MCF 10A (cell line): ENCODE results near the gene NSUN4. TPM values are rescaled to one million over a fixed set of nuclear protein-coding genes. Genes with fewer than 3 reads are reported as not detected.

Source experiments
- BruUV-seq: library from RNA; stranded (reverse); fragments of 400-500 nt; replicated peaks from 2 replicates; lab custom pipeline; 2021; lab: Mats Ljungman, UMichigan
- CTCF ChIA-PET: fragments of 300-600 bp; sonication (Branson Sonifier 250); formaldehyde crosslinking; extraction: SDS; loops from one replicate; lab custom pipeline; 2021; ENCODE audit warnings: antibody characterized with exemption, inconsistent platforms; lab: Yijun Ruan, JAX
- POLR2A ChIA-PET: fragments of 300-600, 350-650 bp; sonication (Branson Sonifier 250); formaldehyde crosslinking; extraction: SDS; loops from one replicate; lab custom pipeline; 2020; ENCODE audit warnings: antibody characterized with exemption, inconsistent platforms; lab: Yijun Ruan, JAX
- DNase-seq: peaks from one replicate; pipeline ENCODE4 v3.0.0-alpha.2; 2018; ENCODE audit not compliant: unreplicated experiment
- H3K27ac Mint-ChIP-seq: one replicate; pipeline ENCODE4 v1.8.0; 2022; ENCODE audit warnings: mild to moderate bottlenecking, low read depth, mixed read lengths; ENCODE audit not compliant: unreplicated experiment
- H3K27me3 Mint-ChIP-seq: one replicate; pipeline ENCODE4 v1.8.0; 2022; ENCODE audit warnings: mixed read lengths; ENCODE audit not compliant: insufficient read depth, unreplicated experiment
- H3K36me3 Mint-ChIP-seq: one replicate; pipeline ENCODE4 v1.8.0; 2022; ENCODE audit warnings: mild to moderate bottlenecking, moderate library complexity, mixed read lengths; ENCODE audit not compliant: insufficient read depth, unreplicated experiment
- H3K4me1 Mint-ChIP-seq: one replicate; pipeline ENCODE4 v1.8.0; 2022; ENCODE audit warnings: mixed read lengths; ENCODE audit not compliant: insufficient read depth, unreplicated experiment
- H3K4me3 Mint-ChIP-seq: one replicate; pipeline ENCODE4 v1.8.0; 2022; ENCODE audit warnings: mild to moderate bottlenecking, moderate library complexity, mixed read lengths; ENCODE audit not compliant: unreplicated experiment
- H3K9me3 Mint-ChIP-seq: one replicate; pipeline ENCODE4 v1.8.0; 2022; ENCODE audit warnings: mixed read lengths; ENCODE audit not compliant: unreplicated experiment
- intact Hi-C: fragments of 100-400 bp; cut with micrococcal nuclease; formaldehyde crosslinking; loops from 2 replicates; pipeline ENCODE4 v1.14.1; 2022
- total RNA-seq: library from RNA; stranded (reverse); gene quantifications from 2 replicates; pipeline ENCODE4 v1.2.3, GENCODE V29; 2022
- TF ChIP-seq, protein P1 (sequence below): fragments of 200-600 bp; IDR thresholded peaks from one replicate; pipeline ENCODE4 v1.8.0; 2022; ENCODE audit warnings: antibody characterized with exemption, mild to moderate bottlenecking; ENCODE audit not compliant: unreplicated experiment

Gene NSUN4
- total RNA-seq, 1 experiment from 2014 or later, result 28.4 TPM

DNA sequence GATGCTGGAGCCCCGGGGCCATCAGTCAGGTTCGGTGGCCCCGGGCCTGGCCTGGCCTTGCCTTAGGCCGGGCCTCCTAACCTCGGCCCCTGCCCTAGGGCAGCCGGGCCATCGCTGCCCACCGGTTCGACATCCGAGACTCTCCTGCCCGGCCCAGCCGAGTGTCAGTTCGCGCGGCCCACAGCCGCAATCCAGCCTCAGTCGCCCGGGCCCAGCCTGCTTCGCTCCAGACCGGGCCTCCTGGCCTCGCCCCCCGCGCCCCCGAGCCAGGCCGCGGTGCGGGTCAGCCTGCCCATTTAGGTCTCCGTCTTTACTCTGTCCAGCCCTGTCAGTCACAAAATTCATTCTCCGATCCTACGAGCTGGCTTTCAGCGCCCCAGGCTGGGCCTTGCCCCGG is 38.0 kb upstream of the NSUN4 start:
- peak overlapping the region; percentile 99 for H3K4me3 Mint-ChIP-seq
- CTCF ChIA-PET, result interaction anchor here (0.5 to 1.6 kb wide), 7 partner anchors 19 to 122 kb away, joined by 3 to 12 read pairs (median 4); partner anchors contain the start of gene NSUN4
- H3K27me3 Mint-ChIP-seq, result no peaks in the 10 kb centered on the region
- TF ChIP-seq, protein P1, sequence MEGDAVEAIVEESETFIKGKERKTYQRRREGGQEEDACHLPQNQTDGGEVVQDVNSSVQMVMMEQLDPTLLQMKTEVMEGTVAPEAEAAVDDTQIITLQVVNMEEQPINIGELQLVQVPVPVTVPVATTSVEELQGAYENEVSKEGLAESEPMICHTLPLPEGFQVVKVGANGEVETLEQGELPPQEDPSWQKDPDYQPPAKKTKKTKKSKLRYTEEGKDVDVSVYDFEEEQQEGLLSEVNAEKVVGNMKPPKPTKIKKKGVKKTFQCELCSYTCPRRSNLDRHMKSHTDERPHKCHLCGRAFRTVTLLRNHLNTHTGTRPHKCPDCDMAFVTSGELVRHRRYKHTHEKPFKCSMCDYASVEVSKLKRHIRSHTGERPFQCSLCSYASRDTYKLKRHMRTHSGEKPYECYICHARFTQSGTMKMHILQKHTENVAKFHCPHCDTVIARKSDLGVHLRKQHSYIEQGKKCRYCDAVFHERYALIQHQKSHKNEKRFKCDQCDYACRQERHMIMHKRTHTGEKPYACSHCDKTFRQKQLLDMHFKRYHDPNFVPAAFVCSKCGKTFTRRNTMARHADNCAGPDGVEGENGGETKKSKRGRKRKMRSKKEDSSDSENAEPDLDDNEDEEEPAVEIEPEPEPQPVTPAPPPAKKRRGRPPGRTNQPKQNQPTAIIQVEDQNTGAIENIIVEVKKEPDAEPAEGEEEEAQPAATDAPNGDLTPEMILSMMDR, result no peak
- peaks cover 32% of the 10 kb centered on the region for H3K36me3 Mint-ChIP-seq
- H3K9me3 Mint-ChIP-seq, result no peaks in the 10 kb centered on the region
- peaks cover 34% of the 10 kb centered on the region for H3K4me1 Mint-ChIP-seq
- no peak for DNase-seq
- POLR2A ChIA-PET, result interaction anchor here (0.5 to 3.5 kb wide), 29 partner anchors 7 to 719 kb away, joined by 3 to 119 read pairs (median 5); partner anchors contain the start of genes FAAH, GPBP1L1, NASP and NSUN4
- BruUV-seq, result no TSS peak
- peak overlapping the region; percentile 100 for H3K27ac Mint-ChIP-seq
- intact Hi-C loops, result loop anchor here (2.0 kb wide), 1 partner anchor 46 kb away; no protein-coding TSS in a partner anchor

DNA sequence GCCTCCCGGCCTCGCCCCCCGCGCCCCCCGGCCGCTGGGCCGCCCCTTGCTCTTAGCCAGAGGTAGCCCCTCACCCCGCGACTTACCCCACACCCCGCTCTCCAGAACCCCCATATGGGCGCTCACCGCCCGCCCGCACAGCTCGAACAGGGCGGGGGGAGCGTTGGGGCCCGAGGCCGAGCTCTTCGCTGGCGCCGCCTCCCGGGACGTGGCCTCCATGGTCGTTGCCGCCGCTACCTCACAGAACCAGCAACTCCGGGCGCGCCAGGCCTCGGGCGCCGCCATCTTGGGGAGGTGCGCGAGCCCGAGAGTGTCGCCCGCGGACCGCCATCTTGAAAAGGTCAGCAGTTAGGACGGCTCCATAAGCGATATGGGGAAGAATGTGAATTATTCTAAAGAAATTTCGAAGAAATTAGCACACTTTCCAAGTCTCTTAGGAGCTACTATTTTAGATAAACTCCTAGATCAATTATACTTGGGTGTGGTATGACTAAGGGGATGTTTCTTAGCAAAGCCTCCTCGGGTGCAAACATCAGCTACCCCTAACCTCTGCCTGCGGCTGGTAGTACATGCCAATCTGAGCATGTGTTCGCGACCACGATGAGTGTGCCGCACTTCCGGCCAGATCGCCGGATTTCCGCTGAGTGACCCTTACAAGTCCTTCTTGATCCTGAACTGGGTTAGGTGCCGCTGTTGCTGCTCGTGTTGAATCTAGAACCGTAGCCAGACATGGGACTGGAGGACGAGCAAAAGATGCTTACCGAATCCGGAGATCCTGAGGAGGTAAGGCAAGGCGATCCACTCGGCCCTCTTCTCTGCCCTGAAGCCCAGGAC is 37.4 kb upstream of the NSUN4 start, which contains the start of the genes LRRC41 and UQCRH:
Gene LRRC41 (minus strand): TSS at position 579 of the 834 bp plus-strand sequence. CDS start 294 bp downstream, at position 285.
Gene UQCRH (plus strand): TSS at position 661 of the 834 bp plus-strand sequence. CDS start 69 bp downstream, at position 730.
- no TSS peak for BruUV-seq
- H3K4me3 Mint-ChIP-seq, result peak within 1 kb of the TSS; percentile 99
- DNase-seq, result peak; percentile 96
- intact Hi-C loops, result loop anchor here (2.0 kb wide), 1 partner anchor 46 kb away; no protein-coding TSS in a partner anchor
- no peaks in the 10 kb centered on the region for H3K27me3 Mint-ChIP-seq
- TF ChIP-seq, protein P1, result no peak
- no peaks in the 10 kb centered on the region for H3K9me3 Mint-ChIP-seq
- peak within 1 kb of the TSS; percentile 100 for H3K27ac Mint-ChIP-seq
- H3K36me3 Mint-ChIP-seq, result peaks cover 32% of the 10 kb centered on the region
- peaks cover 39% of the 10 kb centered on the region for H3K4me1 Mint-ChIP-seq
- ChIA-PET POLR2A (interaction anchor here (0.5 to 3.5 kb wide), 40 partner anchors 8 to 720 kb away, joined by 3 to 119 read pairs (median 4); partner anchors contain the start of genes FAAH, GPBP1L1, MKNK1 and NASP), CTCF (interaction anchor here (0.5 to 1.6 kb wide), 12 partner anchors 18 to 1577 kb away, joined by 3 to 12 read pairs (median 3); partner anchors contain the start of gene NSUN4)

DNA sequence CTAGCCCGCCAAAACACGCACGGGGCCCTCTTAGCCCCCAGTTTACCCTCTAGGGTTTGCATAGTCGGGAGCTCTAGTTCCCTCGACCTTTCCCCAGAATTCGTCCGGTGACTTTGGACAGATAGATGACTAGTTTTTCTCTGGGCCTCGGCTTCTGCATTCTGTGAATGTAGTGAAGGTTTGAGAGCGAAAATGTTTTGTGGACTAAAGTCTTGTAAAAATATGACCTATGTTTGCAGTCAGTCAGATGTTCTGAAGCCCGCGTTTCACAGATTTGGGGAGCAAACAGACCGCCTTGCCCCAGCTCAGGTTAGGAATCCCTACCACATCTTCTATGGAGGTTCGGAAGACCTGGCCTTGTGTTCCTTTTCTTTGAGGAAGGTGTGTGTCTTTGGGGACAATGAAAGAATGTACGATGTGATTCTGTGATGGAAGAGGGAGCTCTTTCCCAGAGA is 36.7 kb upstream of the NSUN4 start:
- Mint-ChIP-seq H3K4me3 (peak overlapping the region; percentile 99), H3K9me3 (no peaks in the 10 kb centered on the region), H3K27me3 (no peaks in the 10 kb centered on the region), H3K4me1 (peaks cover 40% of the 10 kb centered on the region), H3K27ac (peak overlapping the region; percentile 100), H3K36me3 (peaks cover 39% of the 10 kb centered on the region)
- DNase-seq, result no peak
- ChIA-PET CTCF (interaction anchor here (0.6 to 1.6 kb wide), 8 partner anchors 43 to 1577 kb away, joined by 3 to 5 read pairs (median 3); no protein-coding TSS in a partner anchor), POLR2A (interaction anchor here (0.6 to 3.5 kb wide), 32 partner anchors 9 to 782 kb away, joined by 3 to 119 read pairs (median 6); partner anchors contain the start of genes FAAH, GPBP1L1, MKNK1 and NSUN4)
- intact Hi-C loops, result loop anchor here (1.0 to 2.0 kb wide), 2 partner anchors 36 to 45 kb away; partner anchors contain the start of gene NSUN4
- TSS peak; percentile 84 for BruUV-seq
- TF ChIP-seq, protein P1, result no peak
